Right atrium auricular region (tissue), 2 donors: Measurements from ENCODE around the gene ZMIZ2. TPM values are rescaled to one million over a fixed set of nuclear protein-coding genes. Genes with fewer than 3 reads are reported as not detected.

ENCODE experiments used
- DNase-seq: peaks from one replicate; pipeline ENCODE4 v3.0.0-alpha.2; 2019; ENCODE audit warnings: low spot score
- H3K27ac ChIP-seq, 2 donors: fragments of 200-600 bp; sonication (generic); 1 replicate in 1 of 2; 2 replicates in 1 of 2; pipeline ENCODE4 v1.5.1; 2016 to 2019
- H3K27me3 ChIP-seq, 2 donors: fragments of 200-600 bp; sonication (generic); one replicate each; pipeline versions ENCODE4 v1.5.1 to v1.6.0; 2017 to 2019
- H3K36me3 ChIP-seq: fragments of 200-600 bp; sonication (generic); one replicate; pipeline ENCODE4 v1.5.1; 2016
- H3K4me1 ChIP-seq, 2 donors: fragments of 200-600 bp; sonication (generic); one replicate each; pipeline versions ENCODE4 v1.5.1 to v1.6.0; 2017 to 2019
- H3K4me3 ChIP-seq, 2 donors: fragments of 200-600 bp; sonication (generic); 1 replicate in 1 of 2; 2 replicates in 1 of 2; pipeline ENCODE4 v1.5.1; 2017 to 2019; ENCODE audit warnings: mild to moderate bottlenecking in 1 of 2, moderate library complexity in 1 of 2
- H3K9me3 ChIP-seq, 2 donors: fragments of 200-600 bp; sonication (generic); one replicate each; pipeline ENCODE4 v1.5.1; 2019
- CTCF ChIP-seq, 2 donors: fragments of 200-600 bp; sonication (generic); IDR thresholded peaks; one replicate each; pipeline ENCODE4 v1.5.1; 2019; ENCODE audit warnings: antibody characterized with exemption in 2 of 2
- total RNA-seq, 2 donors: library from RNA; depleted of rRNA; stranded (reverse); fragments of >200 nt; gene quantifications; one replicate each; pipeline ENCODE4 v1.1.0, GENCODE V29; 2016

Gene ZMIZ2
- total RNA-seq, 2 donors from 2014 or later, result 14.1 to 21.3 TPM

- H3K4me3 ChIP-seq, result no peak overlapping the region
- H3K9me3 ChIP-seq, result no peaks in the 10 kb centered on the region
- H3K36me3 ChIP-seq, result peaks cover 52% of the 10 kb centered on the region
- peaks cover 0 to 41% of the 10 kb centered on the region in 2 donors for H3K4me1 ChIP-seq
- H3K27ac ChIP-seq, result peak overlapping the region; percentile 80 to 81
- DNase-seq, result no peak
- H3K27me3 ChIP-seq, result no peaks in the 10 kb centered on the region
- TF ChIP-seq CTCF (IDR thresholded peaks at IDR 0.05), result no peak
These were observed 18.7 kb downstream of the ZMIZ2 start for GRCh38 chr7:44767134-44767911.

DNA sequence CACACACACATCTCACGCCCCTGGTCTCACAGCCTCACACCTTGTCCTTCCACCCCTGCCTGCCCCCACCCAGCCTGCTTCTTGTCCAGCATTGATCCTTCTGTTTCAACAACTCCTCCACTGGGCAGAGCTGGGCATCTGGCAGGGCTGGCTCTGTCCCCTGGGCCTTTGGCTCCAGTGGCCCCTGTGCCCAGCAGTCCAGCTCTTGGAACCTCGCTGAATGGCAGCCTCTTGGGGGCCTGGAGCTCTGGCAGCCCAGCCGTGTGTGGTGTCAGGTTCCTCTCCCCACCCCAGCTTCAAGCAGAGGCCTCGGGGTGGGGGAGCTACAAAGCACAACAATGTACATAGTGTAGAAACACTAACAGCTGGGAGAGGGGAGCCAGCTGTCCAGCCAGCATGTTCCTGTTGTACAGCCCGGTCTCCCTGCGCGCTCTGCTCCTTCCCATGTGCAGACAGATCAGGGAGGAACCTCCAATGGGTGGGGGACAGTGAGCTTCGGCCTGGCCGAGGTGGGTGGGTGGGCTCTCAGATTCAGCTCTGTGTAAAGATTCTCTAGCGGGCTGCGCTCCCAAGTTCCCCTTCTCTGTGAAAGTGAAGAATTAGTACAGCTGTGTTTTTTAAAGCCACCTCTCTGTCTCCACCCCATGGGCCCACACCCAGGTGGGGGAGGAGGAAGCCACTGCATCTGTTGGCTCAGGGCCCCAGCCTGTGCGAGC lies 19.4 kb downstream of the ZMIZ2 start:
- TF ChIP-seq CTCF (IDR thresholded peaks at IDR 0.05), result no peak
- peak overlapping the region; percentile 80 to 81 for H3K27ac ChIP-seq
- H3K27me3 ChIP-seq, result no peaks in the 10 kb centered on the region
- no peaks in the 10 kb centered on the region for H3K9me3 ChIP-seq
- H3K4me1 ChIP-seq, result peaks cover 0 to 41% of the 10 kb centered on the region in 2 donors
- peaks cover 47% of the 10 kb centered on the region for H3K36me3 ChIP-seq
- DNase-seq, result peak; percentile 76
- peak overlapping the region in 1 of 2 donors; percentile 0 for H3K4me3 ChIP-seq

DNA sequence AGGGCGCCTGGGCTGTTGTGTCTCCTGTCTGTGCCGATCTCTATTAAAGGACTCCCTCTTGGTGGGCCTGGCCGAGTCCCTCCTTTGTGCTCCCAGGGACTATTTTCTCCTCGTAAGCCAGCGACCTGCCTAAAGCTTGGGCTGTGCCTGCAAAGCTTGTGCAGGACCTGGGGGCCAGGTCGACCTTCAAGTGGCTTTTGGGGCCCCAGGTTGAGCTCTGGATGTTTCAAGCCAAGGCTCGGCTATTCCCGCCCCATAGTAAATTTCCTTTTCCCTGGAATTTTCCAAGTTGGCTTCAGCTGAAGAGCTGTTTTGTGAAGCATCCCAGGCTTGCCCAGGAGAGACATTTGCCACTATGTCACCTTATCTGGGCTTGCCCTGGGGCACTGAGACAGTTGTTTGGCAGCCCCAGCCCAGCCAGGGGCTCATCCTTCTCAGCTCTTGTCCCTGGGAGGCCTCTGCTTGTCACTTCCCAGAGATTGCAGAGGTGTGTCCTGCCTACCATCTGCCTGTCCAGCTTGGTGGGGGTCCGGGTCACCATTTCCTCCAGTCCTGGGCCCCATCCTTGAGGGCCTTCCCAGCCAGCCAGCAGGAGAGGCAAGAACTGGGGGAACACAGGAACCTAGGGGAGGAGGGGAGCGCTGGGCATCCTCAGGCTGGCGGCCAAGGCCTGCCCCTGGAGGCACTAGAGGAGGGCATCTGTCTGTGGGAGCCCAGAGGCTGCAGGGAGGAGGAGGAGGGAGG lies 20.2 kb downstream of the ZMIZ2 start:
- Histone ChIP-seq H3K9me3 (no peaks in the 10 kb centered on the region), H3K36me3 (peaks cover 40% of the 10 kb centered on the region), H3K27me3 (no peaks in the 10 kb centered on the region), H3K4me3 (peak overlapping the region in 1 of 2 donors; percentile 0), H3K27ac (peak overlapping the region; percentile 80 to 81), H3K4me1 (peaks cover 0 to 41% of the 10 kb centered on the region in 2 donors)
- TF ChIP-seq CTCF (IDR thresholded peaks at IDR 0.05), result no peak
- no peak for DNase-seq

DNA sequence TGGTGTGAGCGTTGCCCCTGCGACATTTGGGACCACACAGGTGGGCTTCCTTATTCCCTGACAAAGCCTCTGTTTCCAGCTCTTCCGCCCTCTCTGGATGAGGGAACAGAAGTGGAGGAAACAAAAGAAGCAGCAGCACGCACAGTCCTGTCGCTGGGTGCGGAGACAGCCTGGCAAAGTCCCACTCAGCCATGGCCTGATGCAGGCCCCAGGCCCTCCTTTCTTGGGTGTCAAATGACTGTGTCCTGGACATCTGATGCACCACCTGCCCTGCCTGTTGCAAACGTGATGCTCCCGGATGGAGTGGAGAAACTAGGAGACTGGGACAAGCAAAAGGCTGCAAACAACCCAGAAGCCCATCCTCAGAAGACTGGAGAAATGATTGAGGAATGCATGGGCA lies 20.7 kb downstream of the ZMIZ2 start:
- no peak for DNase-seq
- Histone ChIP-seq H3K27me3 (no peaks in the 10 kb centered on the region), H3K36me3 (peaks cover 34% of the 10 kb centered on the region), H3K9me3 (no peaks in the 10 kb centered on the region), H3K27ac (peak overlapping the region; percentile 80 to 81), H3K4me3 (no peak overlapping the region), H3K4me1 (peaks cover 0 to 41% of the 10 kb centered on the region in 2 donors)
- no peak for TF ChIP-seq CTCF (IDR thresholded peaks at IDR 0.05)

GRCh38 chr7:44769776-44770294 lies 21.2 kb downstream of the ZMIZ2 start:
- no peaks in the 10 kb centered on the region for H3K9me3 ChIP-seq
- H3K4me1 ChIP-seq, result peaks cover 0 to 41% of the 10 kb centered on the region in 2 donors
- no peaks in the 10 kb centered on the region for H3K27me3 ChIP-seq
- no peak for DNase-seq
- peaks cover 29% of the 10 kb centered on the region for H3K36me3 ChIP-seq
- H3K27ac ChIP-seq, result peak overlapping the region; percentile 80 to 81
- no peak overlapping the region for H3K4me3 ChIP-seq
- no peak for TF ChIP-seq CTCF (IDR thresholded peaks at IDR 0.05)
